SK-N-DZ (cell line): ENCODE measurements around the gene SULT1C2.

ENCODE experiments used
- DNase-seq: peaks from one replicate; pipeline ENCODE4 v3.0.0-alpha.2; 2015; ENCODE audit warnings: low spot score

SULT1C2 gene

DNA sequence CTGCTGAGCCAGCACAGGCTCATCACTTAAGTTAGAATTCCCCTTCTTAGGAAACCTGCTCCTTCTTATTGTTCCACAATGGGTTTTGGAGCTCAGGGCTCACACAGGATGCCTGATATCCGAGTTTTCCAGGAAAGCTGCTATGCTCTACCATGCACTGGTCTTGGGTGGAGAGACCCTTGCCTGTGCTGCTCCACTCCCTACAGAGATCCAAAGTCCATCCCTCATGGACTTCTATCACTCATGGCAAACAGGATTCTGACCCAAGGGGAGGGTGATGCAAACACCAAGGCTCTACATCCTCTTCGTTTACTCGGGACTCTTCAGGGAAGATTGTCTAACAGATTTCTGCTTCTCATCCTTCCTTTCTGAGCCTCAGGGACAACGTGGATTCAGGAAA, 5.2 kb downstream of the SULT1C2 start:
- no peak for DNase-seq

- no peak for DNase-seq
Measured at GRCh38 chr2:108297436-108298141, 8.9 kb downstream of the SULT1C2 start.

DNA sequence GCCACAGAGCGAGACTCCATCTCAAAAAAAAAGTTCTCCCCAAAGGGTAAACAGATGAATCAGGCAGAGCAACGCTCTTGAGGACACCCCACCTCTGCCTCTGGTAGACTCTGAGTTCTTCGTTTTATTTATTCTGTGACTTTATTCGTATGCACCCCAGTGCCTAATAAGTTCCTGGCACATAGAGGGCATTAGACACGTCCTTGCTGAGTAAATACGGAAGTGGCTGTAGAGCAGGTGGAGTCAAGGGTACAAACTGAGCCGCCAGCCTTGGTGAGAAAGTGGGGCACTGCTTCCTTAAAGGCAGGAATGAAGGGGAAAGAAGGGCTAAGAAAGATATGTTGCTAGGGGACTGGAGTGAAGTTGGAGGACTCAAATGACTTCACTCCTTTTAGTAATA, 12.9 kb downstream of the SULT1C2 start:
- DNase-seq, result no peak

DNA sequence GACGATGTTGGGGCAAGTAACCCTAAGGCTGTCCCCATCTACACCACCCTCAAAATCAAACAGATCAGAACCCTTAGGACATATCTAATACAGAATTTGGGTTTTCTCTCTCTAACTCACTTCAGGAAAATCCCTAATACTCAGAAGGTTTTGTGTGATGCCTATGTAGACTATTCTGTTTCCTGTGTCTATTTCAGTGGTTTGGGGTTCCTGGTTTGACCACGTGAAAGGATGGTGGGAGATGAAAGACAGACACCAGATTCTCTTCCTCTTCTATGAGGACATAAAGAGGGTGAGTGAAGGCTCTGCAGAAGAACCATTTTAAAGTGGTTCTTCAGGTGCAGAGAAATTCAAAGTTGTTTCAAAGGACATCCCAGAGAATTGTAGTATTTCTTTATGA, 16.3 kb downstream of the SULT1C2 start:
- no peak for DNase-seq

DNA sequence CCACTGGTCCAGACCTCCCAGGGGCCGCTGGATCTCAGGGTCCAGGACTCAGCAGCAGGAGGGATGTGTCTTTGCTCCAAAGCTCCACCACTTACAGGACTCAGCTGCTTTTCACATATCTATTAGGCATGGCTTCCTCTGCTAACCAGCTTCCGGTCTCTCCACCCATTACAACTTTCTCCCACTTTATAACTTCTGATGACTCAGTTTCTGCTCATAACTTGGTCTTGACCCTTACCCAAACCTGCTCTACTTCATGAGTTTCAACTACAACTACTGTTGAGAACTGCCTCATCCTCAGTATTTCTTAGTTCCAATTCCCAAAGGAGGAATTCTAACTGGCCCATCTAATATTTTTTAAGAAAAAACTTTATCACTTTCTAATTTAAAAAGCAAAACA, 17.2 kb downstream of the SULT1C2 start:
- no peak for DNase-seq

GRCh38 chr2:108309903-108310302, 21.2 kb downstream of the SULT1C2 start:
- DNase-seq, result no peak

DNA sequence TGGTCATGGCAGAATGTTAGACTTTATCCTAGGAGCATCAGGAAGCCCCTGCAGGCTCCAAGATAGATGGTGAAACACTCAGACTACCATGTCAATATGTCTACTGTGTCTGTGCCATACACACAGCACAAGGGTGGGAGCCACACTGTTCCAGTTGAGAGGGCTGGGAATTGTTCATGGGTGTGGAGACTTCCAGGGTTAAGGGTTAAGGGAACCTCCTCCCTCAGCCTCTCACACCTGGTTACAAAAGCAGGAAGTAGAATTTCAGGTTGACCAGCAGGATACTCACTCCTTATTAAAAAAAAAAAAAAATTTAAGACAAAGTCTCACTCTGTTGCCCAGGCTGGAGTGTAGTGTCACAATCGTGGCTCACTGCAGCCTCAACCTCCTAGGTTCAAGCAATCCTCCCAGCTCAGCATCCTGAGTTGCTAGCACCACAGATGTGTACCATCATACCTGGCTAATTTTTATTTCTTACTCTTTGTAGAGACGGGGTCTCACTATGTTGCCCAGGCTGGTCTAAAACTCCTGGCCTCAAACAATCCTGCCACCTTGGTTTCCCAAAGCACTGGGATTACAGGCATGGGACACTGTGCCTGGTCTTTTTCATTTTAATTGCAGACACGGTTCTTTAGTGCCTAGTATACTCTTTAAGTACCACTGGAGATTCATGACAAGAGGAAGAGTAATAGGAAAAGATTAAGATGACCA, 26.0 kb downstream of the SULT1C2 start:
- no peak for DNase-seq

DNA sequence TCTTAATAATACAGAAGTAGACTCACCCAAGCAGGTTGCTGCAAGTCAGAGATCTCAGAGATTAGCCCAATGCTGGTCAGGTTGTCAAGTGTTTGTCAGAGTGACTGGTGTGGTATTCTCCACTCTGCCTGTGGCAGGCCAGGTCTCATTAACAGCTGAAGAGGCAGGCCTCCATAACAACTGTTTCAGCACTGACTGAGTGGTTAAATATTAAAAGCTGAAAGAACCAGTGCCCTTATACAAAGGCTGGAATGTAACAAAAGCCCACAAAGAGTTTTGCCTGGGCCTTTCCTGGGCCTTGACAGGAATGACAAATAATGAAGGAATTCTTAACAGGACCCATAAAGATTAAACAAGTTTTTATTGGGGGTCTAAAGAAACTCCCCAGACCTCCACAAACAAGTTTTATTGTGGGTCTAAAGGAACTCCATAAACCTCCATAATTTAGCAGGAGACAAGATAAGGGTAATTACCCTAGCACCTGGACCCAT, 26.8 kb downstream of the SULT1C2 start:
- DNase-seq, result no peak

DNA sequence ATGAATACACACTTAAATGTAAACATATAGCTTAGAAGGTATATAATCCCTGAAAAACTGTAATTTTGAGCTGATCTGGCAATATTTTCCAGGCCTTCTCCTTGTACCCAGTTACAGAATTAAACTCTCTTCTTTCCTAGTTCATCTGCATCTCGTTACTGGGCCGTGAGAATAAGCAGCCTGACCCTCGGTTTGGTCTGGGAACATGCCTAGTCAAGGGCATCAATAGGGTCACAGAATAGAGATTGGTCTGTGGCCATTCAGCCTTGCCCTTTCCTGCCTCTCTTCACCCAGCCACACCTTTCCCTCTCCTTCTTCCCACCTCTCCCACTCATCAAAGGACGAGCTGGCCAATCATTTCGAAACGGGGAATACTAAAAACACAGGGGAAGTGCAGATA, 27.3 kb downstream of the SULT1C2 start:
- no peak for DNase-seq

DNA sequence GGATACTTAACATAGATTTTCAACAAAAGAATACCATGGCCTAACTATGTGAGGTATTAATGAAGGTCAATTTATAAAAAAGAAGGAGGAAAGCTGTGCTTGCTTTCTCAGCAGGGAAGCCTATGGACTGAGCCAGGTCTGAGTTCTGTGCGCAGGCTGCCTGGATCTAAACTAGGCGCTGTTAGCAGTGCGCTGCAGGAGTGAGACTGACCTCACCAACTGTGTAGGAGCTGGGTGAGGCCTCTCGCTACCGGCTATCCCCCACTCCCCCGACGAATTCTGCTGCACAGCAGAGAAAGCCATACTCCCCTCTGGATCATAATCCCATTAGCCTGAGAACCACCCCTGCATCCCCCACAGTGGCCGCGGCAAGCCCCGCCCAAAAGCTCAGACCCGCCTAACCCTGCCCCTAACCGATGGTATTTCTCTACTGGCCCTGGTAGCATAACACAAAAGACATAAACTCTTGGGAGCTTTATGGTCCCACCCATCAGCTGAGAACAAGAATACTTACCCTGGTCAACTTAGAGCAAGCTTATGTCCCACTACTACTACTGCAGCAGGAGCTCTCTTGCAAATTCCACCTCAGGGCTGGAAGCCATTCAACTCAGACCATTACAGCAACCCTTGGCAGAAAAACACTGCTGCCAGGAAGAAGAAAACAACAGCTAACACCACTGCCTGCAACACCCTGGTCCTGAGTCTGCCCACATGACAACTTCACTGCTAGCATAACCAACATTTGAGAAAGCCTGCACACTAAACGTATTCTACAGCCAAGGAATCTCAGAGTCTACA, 28.0 kb downstream of the SULT1C2 start:
- peak; percentile 22 for DNase-seq

DNA sequence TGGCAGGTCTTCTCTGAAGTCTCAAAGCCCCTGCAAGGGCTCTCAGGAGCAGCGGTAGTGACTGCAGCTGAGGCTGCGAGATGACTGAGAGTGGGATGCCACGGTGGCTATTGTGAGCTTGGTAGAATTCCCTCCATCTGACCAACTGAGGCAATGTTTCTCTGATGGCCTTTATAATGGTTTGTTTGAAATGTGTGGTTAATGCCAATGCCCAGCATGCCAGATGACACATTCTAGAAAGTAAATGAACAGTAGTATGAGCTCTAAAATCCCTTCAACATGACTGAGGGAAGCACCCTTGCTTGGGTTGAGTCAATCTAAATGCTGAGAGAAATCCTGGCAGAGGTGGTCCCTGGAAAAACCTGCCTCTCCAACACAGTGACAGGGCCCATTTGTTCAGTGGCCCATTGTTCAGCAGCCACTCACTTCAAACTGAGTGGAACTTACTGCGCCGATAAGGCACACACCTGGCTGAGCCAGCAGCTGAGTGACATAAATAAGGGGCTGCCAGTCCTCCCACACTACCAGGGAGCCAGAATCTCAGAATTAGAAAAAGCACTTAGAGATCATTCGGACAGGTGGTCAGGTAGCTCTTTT, 31.7 kb downstream of the SULT1C2 start:
- no peak for DNase-seq

DNA sequence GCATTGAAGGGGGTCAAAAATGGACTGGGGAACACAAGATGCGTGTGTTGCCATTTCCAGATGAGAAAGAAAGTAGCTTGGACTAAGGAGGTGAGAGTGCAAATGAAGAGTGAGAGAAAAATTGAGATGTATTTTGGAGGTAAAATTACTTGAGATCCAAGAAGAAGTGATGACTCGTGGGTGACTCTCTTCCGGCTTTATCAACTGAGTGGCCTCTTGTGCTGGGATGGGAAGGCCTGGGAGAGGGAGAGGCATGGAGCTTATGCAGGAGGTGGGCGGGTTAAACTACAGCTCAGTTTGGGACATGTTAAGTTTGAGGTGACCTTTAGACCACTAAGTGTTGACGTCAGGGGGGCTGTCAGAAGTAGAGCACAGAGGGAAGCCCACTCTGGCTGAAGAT, 34.9 kb downstream of the SULT1C2 start:
- DNase-seq, result no peak

GRCh38 chr2:108324531-108325255, 36.0 kb downstream of the SULT1C2 start:
- DNase-seq, result no peak

DNA sequence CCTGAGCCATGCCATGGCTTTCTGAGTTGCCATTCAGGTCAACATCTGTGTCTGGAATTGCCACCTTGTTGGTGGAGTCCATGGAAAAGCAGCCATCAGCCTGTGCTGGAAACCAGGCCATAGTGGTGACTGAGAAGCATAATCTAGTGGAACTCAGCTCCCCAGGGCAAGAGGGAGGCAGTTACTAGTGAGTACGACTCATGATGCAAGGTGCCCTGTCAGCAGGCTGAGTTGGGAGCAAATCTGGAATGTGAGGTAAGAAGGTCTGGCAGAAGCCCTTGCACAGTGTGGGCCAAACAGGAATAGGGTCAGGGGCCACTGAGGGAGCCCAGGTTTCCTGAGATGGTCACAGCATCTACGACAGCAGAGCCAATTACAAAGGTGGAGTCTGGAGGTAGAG, 37.1 kb downstream of the SULT1C2 start:
- no peak for DNase-seq

GRCh38 chr2:108329771-108330170, 41.1 kb downstream of the SULT1C2 start:
- no peak for DNase-seq

GRCh38 chr2:108330979-108331378, 42.3 kb downstream of the SULT1C2 start:
- no peak for DNase-seq

DNA sequence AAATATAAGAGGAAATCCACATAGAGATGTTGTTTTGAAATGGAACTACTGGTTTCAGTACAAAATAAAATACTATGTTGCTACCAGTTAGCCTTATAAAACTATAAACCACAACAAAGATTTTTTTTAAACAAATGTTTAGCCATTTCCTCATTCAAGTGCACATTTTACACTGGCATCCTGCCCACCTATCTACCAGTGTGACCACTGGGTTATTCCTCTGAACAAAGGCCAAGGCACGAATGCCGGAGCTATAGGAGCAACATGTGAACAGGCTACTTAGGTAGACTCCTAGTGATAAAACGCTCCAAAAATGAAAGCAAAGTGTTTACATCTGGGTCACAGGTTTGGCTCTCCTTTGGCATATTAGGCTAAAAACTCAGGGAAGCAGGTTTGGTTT, 57.3 kb downstream of the SULT1C2 start:
- DNase-seq, result no peak

- no peak for DNase-seq
Measured at GRCh38 chr2:108346827-108347226, 58.1 kb downstream of the SULT1C2 start.

DNA sequence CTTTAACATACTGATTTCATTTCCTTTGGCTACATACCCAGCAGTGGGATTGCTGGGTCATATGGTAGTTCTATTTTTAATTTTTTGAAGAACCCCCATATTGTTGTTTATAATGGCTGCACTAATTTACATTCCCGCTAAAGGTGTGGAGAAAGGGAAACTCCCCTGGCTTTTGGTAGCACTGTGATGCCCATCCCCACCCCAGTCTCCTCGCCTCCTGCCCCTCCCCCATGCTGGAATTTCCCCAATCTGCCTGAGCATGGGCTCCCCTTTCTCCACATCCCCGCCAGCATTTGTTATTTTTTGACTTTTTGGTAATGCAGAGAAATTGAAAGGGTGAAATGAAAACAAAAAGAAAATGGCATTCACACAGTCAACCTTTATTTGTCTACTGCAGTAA, 59.1 kb downstream of the SULT1C2 start:
- DNase-seq, result no peak

DNA sequence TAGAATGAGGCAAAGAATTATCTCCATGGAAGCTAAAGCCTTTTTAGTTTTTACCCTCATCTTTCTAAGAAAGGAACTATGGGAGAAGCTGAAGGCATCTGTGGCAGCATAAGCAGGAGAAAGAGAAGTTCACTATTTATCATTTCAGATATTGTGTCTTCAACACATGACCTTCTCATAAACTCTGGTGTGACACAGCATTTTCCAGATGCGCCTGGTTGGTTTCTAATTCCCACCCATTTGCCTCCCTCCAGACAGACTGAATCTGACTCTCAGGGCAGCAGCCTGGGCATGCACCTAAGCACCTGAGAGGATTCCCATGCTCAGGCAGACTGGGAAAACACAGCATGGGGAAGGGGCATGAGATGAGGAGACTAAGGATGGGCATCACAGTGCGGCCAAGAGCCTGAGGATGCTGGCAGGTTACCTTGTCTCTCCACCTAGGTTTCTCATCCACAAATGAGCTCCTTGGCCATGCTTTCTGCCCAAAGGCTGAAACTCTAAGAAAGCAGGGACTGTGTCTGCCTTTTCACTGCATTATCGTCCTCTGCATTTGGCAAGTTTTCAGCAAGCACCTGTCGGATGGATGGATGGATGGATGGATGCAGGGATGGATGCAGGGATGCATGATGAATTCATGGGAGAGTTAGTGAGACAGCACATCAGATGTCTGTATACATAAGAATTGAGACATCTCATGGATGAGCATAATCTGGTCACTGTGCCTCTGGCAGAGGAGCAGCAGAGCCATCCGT, 60.3 kb downstream of the SULT1C2 start:
- no peak for DNase-seq

DNA sequence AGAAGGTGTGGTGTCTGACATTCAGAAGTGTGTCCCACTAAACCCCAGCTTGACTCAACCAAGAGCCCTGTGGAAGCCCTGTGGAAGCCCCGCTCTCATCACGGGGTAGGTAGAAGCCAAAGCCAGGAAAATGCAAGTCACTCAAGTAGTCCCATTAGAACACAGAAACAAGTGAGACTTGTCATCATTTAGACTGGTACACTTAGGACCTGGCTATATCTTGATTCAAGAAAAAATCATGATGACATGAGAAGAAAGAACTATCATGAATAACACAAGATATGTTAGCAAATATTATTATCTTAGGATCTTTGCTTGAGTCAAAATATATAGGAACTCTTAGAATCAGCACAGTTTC, 60.9 kb downstream of the SULT1C2 start:
- no peak for DNase-seq
